Right forelimb (tissue), 1 donor: ENCODE measurements around the gene RAB3D.
"Not testable (repeated sequence)": the region's sequence is repeated elsewhere in the genome, so short reads cannot be mapped to it uniquely, and the experiment has no call there.

Source experiments
- DNase-seq: peaks from one replicate; pipeline ENCODE4 v3.0.0-alpha.2; 2018

RAB3D gene

GRCh38 chr19:11338121-11338520 lies 1.3 kb downstream of the RAB3D start:
- DNase-seq, result no peak

GRCh38 chr19:11337080-11337479 lies 2.4 kb downstream of the RAB3D start:
- no peak for DNase-seq

GRCh38 chr19:11335449-11336146 lies 3.9 kb downstream of the RAB3D start:
- DNase-seq, result no peak

- not testable (repeated sequence) for DNase-seq
Observed at GRCh38 chr19:11333838-11334237, 5.6 kb downstream of the RAB3D start.

GRCh38 chr19:11332822-11333221 lies 6.6 kb downstream of the RAB3D start:
- DNase-seq, result no peak

- DNase-seq, result no peak
Observed at GRCh38 chr19:11331502-11331901, 8.0 kb downstream of the RAB3D start.

- no peak for DNase-seq
Observed at GRCh38 chr19:11330127-11330526, 9.3 kb downstream of the RAB3D start.

- no peak for DNase-seq
Observed at GRCh38 chr19:11325544-11325943, 13.9 kb downstream of the RAB3D start.

- DNase-seq, result no peak
Observed at GRCh38 chr19:11324748-11325389, 14.6 kb downstream of the RAB3D start.

GRCh38 chr19:11324079-11324661 lies 15.3 kb downstream of the RAB3D start:
- DNase-seq, result peak; percentile 74

GRCh38 chr19:11323601-11324078 lies 15.8 kb downstream of the RAB3D start:
- DNase-seq, result no peak

- DNase-seq, result no peak
Observed at GRCh38 chr19:11322269-11323024, 17.0 kb downstream of the RAB3D start.

- DNase-seq, result no peak
Observed at GRCh38 chr19:11321191-11322126, 18.0 kb downstream of the RAB3D start.

- DNase-seq, result not testable (repeated sequence)
Observed at GRCh38 chr19:11320278-11320995, 19.0 kb downstream of the RAB3D start.

- no peak for DNase-seq
Observed at GRCh38 chr19:11306337-11306736, 33.1 kb downstream of the RAB3D start.

- DNase-seq, result no peak
Observed at GRCh38 chr19:11304936-11305335, 34.5 kb downstream of the RAB3D start.

- DNase-seq, result no peak
Observed at GRCh38 chr19:11300811-11301120, 38.7 kb downstream of the RAB3D start.

- no peak for DNase-seq
Observed at GRCh38 chr19:11299946-11300810, 39.3 kb downstream of the RAB3D start.

GRCh38 chr19:11296264-11296663 lies 43.2 kb downstream of the RAB3D start:
- no peak for DNase-seq

GRCh38 chr19:11295665-11296245 lies 43.7 kb downstream of the RAB3D start, which contains the start of gene TSPAN16:
TSS of gene TSPAN16 (plus strand) at chr19:11296160. CDS start at chr19:11296298, 138 bp downstream.
- no peak for DNase-seq
